Endodermal cell (in vitro differentiated cells): Measurements from ENCODE around the gene SYT5. TPM values are rescaled to one million over a fixed set of nuclear protein-coding genes. Genes with fewer than 3 reads are reported as not detected.
A peak's percentile ranks its signal among the peaks of the same experiment; 100 is the strongest.

Source experiments
- DNase-seq: peaks from one replicate; pipeline ENCODE4 v3.0.0-alpha.2; 2017
- H3K27ac ChIP-seq: 2 replicates; pipeline ENCODE4 v1.5.1; 2013; ENCODE audit warnings: mild to moderate bottlenecking, low read depth, low read length, moderate library complexity
- H3K27me3 ChIP-seq: 2 replicates; pipeline ENCODE4 v1.6.1; 2013; ENCODE audit warnings: mild to moderate bottlenecking, low read length, moderate library complexity; ENCODE audit not compliant: insufficient read depth, control insufficient read depth, poor library complexity, severe bottlenecking
- H3K36me3 ChIP-seq: 2 replicates; pipeline ENCODE4 v1.7.0; 2013; ENCODE audit warnings: mild to moderate bottlenecking, low read length, moderate library complexity; ENCODE audit not compliant: control insufficient read depth, insufficient read depth
- H3K4me1 ChIP-seq: one replicate; pipeline ENCODE4 v1.7.0; 2013; ENCODE audit warnings: low read length; ENCODE audit not compliant: control insufficient read depth, insufficient read depth
- H3K4me3 ChIP-seq: 2 replicates; pipeline ENCODE4 v1.5.1; 2013; ENCODE audit warnings: mild to moderate bottlenecking, low read length, moderate library complexity
- H3K9ac ChIP-seq: 2 replicates; pipeline ENCODE4 v1.6.1; 2013; ENCODE audit warnings: mild to moderate bottlenecking, low read length, moderate library complexity; ENCODE audit not compliant: poor library complexity, severe bottlenecking; ENCODE audit errors: extremely low read depth
- H3K9me3 ChIP-seq: 2 replicates; pipeline ENCODE4 v1.6.1; 2013; ENCODE audit warnings: mild to moderate bottlenecking, low read length, moderate library complexity; ENCODE audit not compliant: control insufficient read depth
- H3K27ac Mint-ChIP-seq: 2 replicates; pipeline ENCODE4 v1.8.0; 2020; ENCODE audit warnings: mixed read lengths
- H3K27me3 Mint-ChIP-seq: 2 replicates; pipeline ENCODE4 v1.8.0; 2021; ENCODE audit warnings: mild to moderate bottlenecking, mixed read lengths; ENCODE audit not compliant: insufficient read depth
- H3K36me3 Mint-ChIP-seq: 2 replicates; pipeline ENCODE4 v1.8.0; 2020; ENCODE audit warnings: low read depth, mixed read lengths
- H3K4me1 Mint-ChIP-seq: 2 replicates; pipeline ENCODE4 v1.8.0; 2020; ENCODE audit warnings: mixed read lengths
- H3K4me3 Mint-ChIP-seq: 2 replicates; pipeline ENCODE4 v1.8.0; 2020; ENCODE audit warnings: mild to moderate bottlenecking, moderate library complexity, mixed read lengths
- H3K9me3 Mint-ChIP-seq: 2 replicates; pipeline ENCODE4 v1.8.0; 2020; ENCODE audit warnings: mild to moderate bottlenecking, mixed read lengths
- CTCF ChIP-seq: fragments of 200-600 bp; sonication (generic); conservative IDR thresholded peaks from 2 replicates; pipeline ENCODE4 v1.5.0; 2021; ENCODE audit warnings: antibody characterized with exemption, mild to moderate bottlenecking
- WGBS, 2 experiments: methylation state at CpG; one replicate each; pipeline versions ENCODE4 v1.1.5 to v1.1.7; 2013; ENCODE audit warnings: missing lambda C conversion rate in 2 of 2, mixed read lengths in 1 of 2; ENCODE audit not compliant: insufficient coverage in 1 of 2, insufficient read length in 1 of 2; 5-methylcytosine and 5-hydroxymethylcytosine counted together
- total RNA-seq, 2 donors: library from RNA; stranded (reverse); fragmentation: NEBNext Ultra II Directional in 1 of 2; extraction: Animal tissue kit (Norgen Biotek cat#: 25700) in 1 of 2; gene quantifications; 2 replicates in 1 of 2; 3 replicates in 1 of 2; pipeline ENCODE4 v1.2.1, GENCODE V29; 2021

SYT5 gene
- total RNA-seq, 2 donors from 2014 or later, result not detected

GRCh38 chr19:55141696-55142095 is 38.4 kb downstream of the SYT5 start:
- H3K36me3 Mint-ChIP-seq, result no peaks in the 10 kb centered on the region
- no peak overlapping the region for H3K27ac ChIP-seq
- no peak for TF ChIP-seq CTCF
- H3K4me3 ChIP-seq, result no peak overlapping the region
- no peaks in the 10 kb centered on the region for H3K36me3 ChIP-seq
- H3K27me3 ChIP-seq, result no peaks in the 10 kb centered on the region
- H3K27me3 Mint-ChIP-seq, result peaks cover 43% of the 10 kb centered on the region
- H3K4me1 ChIP-seq, result no peaks in the 10 kb centered on the region
- no peaks in the 10 kb centered on the region for H3K9me3 ChIP-seq
- peak overlapping the region; percentile 34 for H3K4me3 Mint-ChIP-seq
- H3K27ac Mint-ChIP-seq, result no peak overlapping the region
- DNase-seq, result peak; percentile 69
- whole genome bisulfite sequencing, 2 experiments, result 50 to 57% methylated on average over 12 to 20 of the region's 21 CpGs
- H3K4me1 Mint-ChIP-seq, result peaks cover 7% of the 10 kb centered on the region
- no peak overlapping the region for H3K9ac ChIP-seq
- no peaks in the 10 kb centered on the region for H3K9me3 Mint-ChIP-seq

GRCh38 chr19:55137915-55138314 is 42.2 kb downstream of the SYT5 start:
- Mint-ChIP-seq H3K27ac (no peak overlapping the region), H3K27me3 (peaks cover 18% of the 10 kb centered on the region), H3K36me3 (no peaks in the 10 kb centered on the region), H3K4me3 (no peak overlapping the region), H3K9me3 (no peaks in the 10 kb centered on the region), H3K4me1 (peaks cover 7% of the 10 kb centered on the region)
- DNase-seq, result no peak
- Histone ChIP-seq H3K27me3 (no peaks in the 10 kb centered on the region), H3K9me3 (no peaks in the 10 kb centered on the region), H3K27ac (no peak overlapping the region), H3K36me3 (no peaks in the 10 kb centered on the region), H3K9ac (no peak overlapping the region), H3K4me3 (no peak overlapping the region), H3K4me1 (no peaks in the 10 kb centered on the region)
- TF ChIP-seq CTCF, result no peak
- WGBS, 2 experiments, result 70 to 84% methylated on average over 5 to 8 of the region's 9 CpGs

- Mint-ChIP-seq H3K36me3 (no peaks in the 10 kb centered on the region), H3K9me3 (no peaks in the 10 kb centered on the region), H3K27ac (no peak overlapping the region), H3K4me1 (peaks cover 5% of the 10 kb centered on the region), H3K27me3 (peaks cover 12% of the 10 kb centered on the region), H3K4me3 (no peak overlapping the region)
- Histone ChIP-seq H3K36me3 (no peaks in the 10 kb centered on the region), H3K27ac (no peak overlapping the region), H3K27me3 (no peaks in the 10 kb centered on the region), H3K9me3 (no peaks in the 10 kb centered on the region), H3K9ac (no peak overlapping the region), H3K4me1 (no peaks in the 10 kb centered on the region), H3K4me3 (no peak overlapping the region)
- no peak for TF ChIP-seq CTCF
- no peak for DNase-seq
- 92 to 95% methylated on average over 15 to 17 of the region's 17 CpGs for WGBS, 2 experiments
These were observed 43.5 kb downstream of the SYT5 start for GRCh38 chr19:55136399-55137102.
